Activated CD4-positive, alpha-beta T cell treated with anti-CD3 and anti-CD28 coated beads, Interleukin-2, amount 50 U/mL, for 48 hours (primary cell): ENCODE measurements around the gene GSTM3.

Experiments used
- DNase-seq, 2 experiments: peaks; one replicate each; pipeline ENCODE4 v3.0.0-alpha.2; 2020

Gene GSTM3

DNA sequence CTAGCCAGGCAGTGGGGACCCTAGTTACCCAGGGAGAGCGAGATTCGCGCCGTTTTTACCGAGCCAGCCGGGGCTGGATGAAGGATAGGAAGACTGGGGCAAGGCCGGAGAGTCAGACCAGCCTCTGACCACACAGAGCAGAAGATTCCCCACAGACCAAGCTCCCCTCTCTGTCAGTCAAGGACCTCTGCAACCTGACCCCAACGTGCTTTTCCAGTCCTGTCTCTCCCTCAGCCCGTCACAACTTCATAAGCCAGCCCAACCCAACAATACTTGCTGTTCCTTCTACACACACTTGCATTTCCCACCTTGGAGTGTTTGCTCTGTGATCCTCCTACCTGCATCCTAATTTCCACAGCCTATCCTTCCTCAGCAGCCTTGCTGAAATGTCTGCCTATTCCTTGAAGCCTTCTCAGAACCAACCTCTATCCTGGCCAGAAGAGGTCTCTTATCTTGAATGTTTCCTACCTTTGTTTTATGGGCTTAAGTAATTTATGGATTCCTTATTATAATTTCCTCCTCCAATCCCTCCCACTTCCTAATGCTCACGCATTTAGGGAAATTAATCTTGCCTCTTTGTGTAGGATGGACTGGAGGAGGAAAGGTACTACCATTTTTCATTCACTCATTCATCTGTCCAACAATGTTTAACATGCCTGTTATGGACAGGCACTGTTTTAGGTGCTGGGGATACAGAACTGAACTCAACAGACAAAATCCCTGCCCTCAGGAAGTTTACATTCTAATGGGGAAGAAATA, at the start of gene GSTM3:
GSTM3 (minus strand) TSS at position 424 of the 759 bp plus-strand sequence. CDS start 751 bp downstream, outside the sequence.
- no peak for DNase-seq

DNA sequence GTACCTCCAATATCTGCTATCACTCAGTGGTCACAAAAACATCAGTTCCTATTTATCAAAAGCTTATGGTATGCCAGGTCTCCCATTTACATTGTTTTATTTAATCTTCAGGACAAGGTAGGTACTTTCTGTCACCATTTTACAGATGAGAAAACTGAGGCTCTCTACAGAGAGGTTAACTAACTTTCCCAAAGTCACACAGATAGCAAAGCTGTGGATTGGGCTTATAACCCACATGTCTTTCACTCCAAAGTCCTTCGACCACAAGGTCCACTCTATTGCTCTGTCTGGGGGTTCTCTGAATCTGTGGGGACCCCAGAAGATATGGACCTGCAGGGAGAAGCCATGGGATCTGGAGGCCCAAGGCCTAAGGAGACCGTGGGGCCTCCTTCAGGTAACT, 49.5 kb upstream of the GSTM3 start:
- DNase-seq: no peak

DNA sequence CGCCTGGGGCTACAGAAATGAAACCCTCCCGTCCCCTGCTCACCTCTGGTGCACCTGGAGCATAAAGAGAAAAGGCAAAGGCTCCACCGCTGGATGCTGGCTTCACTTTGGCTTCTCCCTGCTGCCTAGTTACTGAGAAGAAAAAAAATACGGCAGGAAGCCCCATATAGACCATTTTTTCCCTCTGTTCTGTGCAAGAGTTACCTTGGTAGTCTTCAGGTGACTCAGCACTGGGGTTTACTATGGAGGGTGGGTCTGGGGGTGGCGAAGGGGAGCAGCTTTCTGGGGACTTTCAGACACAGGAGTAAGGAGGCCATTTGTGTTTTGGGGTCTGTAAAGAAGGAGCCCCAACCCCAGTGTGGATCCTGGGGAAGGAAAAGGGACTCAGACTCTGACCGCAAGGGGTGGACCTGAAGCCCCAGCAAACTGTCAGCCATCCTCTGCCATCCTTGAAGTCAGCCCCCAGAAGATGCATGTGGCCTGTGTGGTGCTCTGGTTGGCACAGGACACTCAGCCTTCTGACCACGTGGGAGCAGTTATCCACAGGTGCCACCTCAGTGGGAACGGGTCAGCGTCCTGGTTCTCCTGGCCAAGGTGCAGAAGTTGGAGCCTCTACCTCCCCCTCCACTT, 48.8 kb upstream of the GSTM3 start:
- DNase-seq: no peak

DNA sequence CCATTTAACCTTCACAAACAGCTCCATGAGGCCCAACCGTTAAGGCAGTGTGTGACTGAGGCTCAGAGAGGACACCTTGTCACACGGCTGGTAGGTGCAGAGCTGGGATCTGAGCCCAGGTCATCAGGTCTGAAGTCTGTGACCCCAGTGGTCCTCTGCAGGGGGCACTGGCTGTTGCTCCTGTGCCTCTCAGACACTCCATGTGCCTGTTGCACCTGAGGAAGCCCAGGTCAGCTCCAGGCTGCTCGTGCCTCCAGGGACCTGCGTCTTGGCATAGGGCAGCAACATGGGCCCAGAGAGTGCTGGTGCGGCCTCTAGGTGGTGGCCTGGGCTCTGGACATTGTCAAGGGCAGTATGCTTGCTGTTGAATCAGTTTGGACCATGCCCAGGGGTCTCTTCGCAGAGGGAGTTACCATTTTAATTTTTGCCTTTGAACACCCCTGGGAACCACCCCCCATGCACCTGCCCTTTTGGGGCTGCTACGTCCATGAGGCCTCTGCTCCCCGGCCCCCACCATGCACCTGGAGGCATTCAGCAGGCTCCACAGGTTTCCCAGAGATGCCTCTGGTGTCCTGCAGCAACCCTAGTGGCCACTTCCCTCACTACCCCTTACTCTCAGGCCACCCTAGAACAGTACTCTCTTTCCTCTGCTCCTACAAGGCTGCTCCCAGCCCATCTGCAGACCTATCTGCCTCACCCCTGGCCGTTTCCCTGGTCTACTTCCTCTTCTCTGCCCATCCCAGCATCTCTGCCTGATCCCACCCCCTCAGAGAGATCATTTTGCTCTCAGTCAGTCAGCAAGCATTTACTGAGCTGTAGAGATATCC, 48.1 kb upstream of the GSTM3 start:
- no peak for DNase-seq

DNA sequence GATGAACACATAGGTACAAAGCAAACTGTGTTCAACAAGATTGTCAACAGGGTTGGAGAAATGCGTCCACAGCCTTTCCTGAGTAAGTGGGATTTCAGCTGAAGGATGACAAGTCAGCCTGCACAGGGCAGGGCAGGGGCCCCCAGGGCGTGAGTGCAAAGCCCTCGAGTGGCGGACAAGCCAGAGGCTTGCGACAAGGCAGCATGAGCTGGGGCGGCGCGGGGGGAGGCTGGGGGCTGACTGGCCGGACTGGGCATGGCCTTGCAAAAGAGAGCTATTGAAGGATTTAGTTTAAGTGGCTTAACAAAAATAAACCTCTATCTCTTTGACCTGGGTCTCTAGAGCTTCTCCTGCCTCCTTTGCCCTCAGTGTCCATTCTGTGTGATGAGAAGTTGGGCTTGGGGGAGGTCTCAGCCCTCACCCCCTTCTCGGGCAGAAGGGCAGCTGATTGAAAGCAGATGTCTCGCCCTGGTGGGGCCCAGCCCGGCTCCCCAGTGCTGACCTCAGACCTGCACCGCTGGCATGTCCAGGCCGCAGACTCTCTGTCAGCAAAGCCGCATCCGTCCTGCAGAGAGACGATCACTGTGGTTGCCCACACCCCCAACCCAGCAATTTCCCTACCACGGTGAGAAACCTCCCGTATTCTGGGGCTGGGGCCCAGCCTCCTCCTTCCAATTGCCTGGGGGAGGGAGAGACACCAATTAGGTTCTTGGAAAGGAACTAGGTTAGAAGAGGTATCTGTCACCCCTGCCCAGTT, 47.2 kb upstream of the GSTM3 start:
- no peak for DNase-seq

DNA sequence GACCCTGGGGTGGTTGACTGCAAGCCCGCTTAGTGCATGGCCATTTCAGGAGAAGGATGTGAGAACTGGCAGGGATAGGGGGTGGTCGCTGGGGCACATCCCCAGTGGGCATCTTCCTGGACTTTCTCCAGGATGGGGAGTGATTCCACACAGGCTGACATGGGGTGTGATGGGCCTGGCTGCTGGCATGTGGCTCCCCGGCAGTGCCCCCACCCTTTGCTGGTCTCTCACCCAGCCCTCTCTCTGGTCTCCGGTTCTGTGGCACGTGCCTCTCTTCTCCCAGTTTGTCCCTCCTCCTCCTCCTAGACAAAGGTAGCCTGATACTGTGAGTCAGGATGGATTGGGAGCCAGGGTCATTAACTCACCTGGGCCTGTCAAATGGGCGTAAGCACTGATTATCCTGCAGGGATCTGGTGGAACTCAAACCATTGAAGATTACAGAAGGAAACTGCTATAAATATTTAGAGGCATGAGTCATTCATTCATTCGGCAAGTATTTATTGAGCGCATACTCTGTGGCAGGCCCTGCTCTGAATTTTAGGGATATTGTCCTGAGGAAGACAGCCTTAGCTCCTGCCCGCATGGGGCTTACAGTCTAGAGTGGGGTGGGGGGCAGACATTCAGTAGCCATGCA, 46.5 kb upstream of the GSTM3 start:
- no peak for DNase-seq

DNA sequence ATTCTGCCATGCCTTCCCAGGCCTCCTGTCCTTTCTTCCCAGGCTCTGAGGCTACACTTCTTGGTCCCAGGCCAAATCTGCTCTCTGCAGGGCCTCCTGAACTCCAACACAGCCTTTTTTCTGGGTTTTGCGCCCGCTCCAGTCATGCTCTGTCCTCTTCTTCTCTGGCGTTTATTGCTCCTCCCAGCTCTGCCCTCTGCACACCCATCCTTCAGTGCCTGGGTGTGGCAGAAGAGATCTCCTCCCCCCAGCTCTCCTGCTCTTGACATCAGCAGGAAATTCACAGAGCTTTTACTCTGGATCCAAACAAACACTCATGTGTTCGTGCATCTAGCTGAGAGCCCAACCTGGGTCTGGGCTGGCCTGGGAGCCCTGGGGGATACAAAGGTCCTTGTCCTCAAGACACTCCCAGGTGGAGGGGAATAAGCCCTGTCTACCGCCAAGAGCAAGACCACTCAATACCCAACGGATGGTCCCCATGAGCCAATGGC, 45.7 kb upstream of the GSTM3 start:
- no peak for DNase-seq

DNA sequence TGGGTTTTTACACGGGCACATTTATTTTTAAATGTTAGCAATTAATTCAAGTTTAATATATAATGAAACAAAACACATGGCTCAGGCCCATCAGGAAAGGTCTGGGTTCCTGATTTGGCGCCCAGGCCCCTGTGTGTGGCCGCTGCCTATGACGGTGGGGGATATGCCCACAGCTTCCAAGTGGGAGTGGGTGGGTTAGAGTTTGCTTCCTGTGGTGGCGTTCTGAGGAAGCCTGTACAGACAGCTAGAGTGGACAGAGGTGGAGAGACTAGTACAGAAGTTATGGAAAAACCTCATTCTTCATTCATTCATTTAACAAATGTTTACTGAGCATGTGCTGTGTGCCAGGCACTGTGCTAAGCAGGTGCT, 45.3 kb upstream of the GSTM3 start:
- no peak for DNase-seq

DNA sequence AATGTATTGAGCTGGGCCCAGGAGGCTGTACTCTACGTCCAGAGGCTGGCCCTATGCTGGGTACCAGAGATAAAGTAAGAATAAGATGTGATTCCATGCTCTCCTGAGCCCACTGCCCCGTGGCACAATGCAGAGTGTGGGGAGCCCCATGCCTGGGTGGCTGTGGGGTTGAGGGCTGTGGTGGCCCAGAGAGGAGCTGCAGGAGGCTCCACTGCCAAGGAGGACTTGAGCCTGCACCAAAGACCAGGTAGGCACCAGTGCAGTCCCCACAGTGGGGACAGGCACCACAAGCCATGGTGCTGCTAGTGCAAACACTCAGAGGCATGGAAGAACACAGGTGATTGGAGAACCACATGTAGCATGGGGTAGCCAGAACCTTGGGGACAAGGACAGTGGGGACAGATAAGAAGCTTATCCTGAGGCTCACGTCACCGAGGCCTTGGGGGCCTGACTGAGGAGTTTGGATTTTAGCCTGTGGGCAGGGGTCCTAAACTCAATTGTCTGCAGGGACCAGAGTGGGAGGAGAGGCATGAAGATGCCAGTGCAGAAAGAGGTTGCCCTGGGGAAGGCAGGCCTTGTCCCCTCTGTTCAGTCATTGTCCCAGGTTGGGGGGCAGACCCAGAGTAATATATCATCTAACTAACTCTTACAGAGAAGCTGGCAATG, 44.7 kb upstream of the GSTM3 start:
- DNase-seq: no peak

DNA sequence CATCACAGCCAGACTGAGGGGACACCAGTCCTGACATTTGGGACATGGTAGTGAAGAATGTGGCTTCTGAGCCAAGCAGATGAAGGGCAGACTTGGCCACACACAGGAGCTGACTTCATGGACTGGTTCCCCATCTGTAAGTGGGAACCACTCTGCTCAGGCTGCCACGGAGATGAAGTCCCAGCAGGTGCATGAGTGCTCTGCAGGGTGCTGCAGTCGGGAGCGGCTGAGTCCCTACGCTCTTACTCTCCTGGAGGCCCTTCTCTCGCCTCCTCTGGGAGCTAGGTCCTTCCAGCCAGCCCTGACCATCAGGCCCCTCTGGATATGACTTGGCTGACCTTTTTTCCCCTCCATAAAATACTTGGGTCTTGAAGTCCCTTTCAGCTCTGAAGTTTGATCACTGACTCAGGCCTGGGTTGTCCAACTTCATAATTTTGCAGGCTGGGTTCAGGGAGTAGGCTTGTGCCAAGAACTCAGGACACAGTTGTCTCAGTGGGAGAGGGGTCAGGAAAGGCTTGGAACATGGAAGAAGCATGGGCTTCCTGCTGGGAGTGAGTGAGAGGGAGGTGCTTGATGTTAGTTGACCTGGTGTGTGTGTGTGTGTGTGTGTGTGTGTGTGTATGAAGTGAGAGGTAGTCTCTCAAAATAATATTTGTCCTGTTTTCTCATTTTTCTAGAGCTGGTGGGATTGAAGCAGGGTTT, 43.9 kb upstream of the GSTM3 start:
- no peak for DNase-seq

DNA sequence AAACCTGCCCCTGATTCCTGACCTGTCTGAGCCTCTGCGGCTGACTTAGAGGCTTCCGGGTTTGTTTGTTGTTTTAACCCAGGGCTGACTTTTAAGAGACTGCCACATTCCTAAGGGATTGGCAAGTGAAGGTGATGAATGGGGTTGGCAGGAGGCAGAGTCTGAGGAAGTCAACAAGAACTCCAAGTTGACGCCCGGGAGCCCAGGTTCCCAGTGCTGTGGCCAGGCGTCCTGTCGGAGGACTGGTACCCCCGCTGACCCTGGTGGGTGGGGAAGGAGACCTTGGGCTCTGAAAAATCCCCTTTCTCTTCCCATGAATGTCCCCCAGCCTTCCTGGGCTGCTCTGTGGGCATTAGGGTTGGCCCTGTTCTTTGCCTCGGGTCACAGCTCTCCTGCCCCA, 42.6 kb upstream of the GSTM3 start:
- DNase-seq: no peak

DNA sequence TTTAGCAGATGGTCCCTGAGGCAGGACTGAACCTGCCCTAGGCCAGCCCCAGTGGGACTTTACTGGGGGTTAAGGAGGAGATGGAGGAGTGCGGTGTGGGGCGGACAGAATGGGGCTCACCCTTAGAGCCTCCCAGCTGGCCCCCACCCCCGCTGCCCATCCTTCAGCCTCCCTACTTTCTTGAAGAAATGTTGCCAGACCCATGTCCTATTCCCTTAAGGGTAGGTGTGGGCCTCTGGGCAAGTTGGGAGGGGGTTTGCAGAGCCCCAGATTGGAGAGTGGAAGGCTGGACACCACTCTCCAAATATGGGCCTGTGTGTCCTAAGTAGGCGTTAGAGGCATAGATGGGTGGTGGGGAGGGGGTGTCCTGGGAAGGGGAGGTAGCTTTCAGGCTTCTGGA, 42.1 kb upstream of the GSTM3 start:
- no peak for DNase-seq

DNA sequence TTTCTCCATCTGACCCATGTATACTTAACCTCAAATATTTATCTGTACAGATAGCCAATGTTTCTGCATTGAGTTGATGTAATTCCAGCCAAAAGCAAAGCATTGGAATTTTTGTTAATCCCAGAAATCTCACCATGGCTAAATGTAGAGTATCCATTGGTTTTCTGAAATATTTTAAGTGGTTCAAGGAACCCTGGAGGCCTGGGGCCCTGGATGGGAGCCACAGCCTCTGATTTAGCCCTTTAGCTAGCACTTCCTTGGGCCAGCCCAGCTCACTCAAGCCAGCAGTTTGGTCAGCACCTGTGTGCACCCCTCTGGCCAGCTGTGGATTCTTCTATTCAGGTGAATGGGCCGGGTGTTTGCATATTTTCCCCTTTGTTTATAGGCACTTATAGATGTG, 41.7 kb upstream of the GSTM3 start:
- DNase-seq: no peak

DNA sequence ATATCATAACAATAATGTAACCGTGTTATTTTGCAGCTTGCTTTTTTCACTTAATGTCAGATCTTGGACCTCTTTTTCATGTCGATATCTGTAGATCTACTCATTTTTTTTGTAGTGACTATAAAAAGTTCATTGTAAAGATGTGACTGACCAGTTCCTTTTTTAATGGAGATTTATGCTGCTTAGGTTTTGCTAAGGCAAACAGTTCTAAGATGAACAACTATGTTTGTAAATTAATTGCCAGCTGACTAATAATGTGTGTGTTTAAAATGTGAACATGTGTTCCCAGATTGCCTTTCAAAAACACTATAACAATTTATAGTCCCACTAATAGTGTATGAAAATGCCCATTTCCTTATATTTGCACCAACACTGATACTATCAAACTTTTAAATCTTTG, 41.0 kb upstream of the GSTM3 start:
- DNase-seq: no peak

DNA sequence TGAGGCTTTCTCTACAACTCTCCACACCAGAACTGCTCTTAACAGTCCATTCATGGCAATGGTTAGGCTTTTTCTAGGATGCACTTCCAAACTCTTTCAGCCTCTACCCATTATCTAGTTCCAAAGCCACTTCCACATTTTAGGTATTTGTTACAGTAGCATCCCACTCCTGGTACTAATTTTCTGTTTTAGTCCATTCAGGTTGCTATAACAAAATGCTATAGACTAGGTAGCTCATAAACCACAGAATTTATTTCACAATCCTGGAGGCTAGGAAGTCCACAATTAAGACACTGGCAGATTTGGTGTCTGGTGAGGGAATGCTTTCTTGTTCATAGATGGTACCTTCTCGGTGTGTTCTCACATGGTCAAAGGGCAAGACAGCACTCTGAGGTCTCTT, 40.1 kb upstream of the GSTM3 start:
- DNase-seq: no peak

DNA sequence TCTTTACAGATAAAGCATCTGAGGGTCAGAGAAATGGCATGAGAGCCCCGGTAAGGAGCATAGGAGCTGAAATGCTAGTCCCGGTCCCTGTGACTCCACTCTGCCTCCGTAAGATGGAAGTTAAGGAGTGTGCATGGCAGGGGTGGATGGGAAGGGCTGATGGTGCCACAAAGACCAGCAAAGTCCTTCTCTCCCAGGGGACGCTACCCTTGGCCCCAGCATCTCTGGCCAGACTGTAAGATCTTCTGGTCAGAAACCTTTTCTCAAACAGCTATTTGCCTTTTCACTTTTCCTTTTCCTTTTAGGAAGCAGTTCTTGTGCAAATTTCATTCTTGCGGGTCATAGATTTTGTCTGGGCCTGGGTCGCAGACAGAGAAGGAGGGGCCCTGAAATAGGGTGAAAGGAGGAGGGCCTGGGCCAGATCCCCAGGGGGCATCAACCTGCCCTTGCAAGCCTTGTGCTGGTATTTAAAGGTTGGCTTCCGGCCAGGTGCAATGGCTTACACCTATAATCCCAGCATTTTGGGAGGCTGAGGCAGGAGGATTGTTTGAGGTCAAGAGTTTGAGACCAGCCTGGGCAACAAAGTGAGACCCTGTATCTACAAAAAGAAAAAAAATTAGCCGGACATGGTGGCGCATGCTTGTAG, 37.3 kb upstream of the GSTM3 start:
- no peak for DNase-seq

DNA sequence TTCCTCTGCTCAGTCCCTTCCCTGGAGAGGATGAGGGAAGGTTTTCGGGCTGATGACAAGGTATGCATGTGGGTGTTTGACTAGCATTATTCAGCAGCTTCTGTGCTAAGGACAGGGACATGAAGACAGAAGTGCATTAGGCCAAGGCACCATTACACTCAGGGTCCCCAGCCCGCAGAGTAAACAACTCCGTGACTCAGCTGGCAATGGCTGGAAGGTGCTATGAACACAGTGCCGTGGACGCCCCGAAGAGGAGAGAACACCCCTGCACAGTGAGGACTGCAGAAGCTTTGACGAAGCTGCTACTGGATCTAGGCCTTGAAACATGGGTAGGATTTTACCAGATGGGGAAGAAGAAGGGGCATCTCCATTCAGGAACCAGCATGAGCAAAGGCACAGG, 36.6 kb upstream of the GSTM3 start:
- DNase-seq: no peak

DNA sequence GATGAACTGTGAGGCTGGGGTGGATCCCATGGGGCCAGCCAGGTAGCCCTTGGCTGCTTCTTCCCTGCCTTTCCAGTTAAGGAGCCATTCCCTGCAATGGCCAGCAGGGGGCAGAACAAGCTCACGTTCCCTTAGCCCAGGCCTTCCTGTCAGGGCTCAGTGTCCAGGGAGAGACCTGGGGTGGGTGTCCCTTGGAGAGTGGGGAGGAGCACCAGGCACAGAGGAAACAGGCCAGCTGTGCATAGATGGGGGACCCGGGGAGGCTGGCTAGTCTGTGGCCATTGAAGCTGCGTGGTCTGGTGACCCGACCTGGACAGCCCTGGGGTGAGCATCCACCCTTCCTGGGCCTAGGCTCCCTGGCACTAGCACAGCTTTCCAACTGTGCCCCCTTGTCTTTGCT, 36.1 kb upstream of the GSTM3 start:
- peak; percentile 81 to 85 for DNase-seq

DNA sequence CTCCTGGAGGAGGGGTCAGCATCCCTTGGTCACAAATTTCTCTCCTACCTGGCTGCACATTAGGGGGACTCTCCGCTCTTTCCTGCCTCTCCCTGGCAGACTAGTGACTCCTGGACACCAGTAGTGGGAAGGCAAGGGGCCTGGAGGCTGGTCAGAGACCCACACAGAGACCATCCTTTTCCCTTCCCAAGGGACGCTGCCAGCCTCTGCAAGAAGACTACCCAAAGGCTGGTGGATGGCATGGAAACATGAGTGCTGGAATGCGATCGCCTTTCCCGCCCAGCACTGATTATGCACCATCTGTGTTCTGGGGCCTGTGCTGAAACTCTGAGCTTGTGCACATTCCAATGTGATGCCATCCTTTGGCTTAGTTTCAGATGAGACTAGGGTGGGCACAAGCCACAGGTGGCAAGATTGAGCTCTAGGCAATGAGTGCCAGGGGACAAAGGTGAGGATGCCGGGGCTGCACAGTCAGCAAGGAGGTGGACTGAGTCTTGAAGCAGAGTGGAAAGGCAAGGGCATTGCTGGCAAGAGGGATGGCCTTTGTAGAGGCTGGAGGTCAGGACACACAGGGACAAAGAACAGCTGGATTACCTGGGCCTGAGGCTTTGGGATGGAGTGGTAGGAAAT, 35.5 kb upstream of the GSTM3 start:
- no peak for DNase-seq

DNA sequence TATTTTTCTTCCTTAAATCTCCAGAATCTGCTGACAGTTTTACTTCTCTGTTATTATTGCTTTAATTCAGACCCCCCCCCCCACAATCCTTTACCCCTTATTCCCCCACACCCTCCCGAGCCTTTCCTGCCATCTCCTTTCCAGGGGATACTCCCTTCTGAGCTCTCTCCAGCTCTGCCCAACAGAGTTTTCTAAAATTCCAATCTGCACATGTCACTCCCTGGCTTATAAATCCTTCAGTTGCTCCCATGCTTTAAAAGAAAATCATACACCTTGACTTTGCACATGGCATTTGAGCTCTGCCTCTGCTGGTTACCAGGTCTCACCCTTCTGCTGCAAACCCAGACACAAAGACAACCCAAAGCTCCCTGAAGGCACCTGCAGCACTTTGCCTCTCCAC, 34.6 kb upstream of the GSTM3 start:
- no peak for DNase-seq
